T-helper 22 cell (primary cell): ENCODE data around the gene BCAS3.
"Not testable (repeated sequence)": the region's sequence is repeated elsewhere in the genome, so short reads cannot be mapped to it uniquely, and the experiment has no call there.

Experiments
- DNase-seq: peaks from one replicate; pipeline ENCODE4 v3.0.0-alpha.2; 2020; ENCODE audit warnings: low read depth

BCAS3 gene

DNA sequence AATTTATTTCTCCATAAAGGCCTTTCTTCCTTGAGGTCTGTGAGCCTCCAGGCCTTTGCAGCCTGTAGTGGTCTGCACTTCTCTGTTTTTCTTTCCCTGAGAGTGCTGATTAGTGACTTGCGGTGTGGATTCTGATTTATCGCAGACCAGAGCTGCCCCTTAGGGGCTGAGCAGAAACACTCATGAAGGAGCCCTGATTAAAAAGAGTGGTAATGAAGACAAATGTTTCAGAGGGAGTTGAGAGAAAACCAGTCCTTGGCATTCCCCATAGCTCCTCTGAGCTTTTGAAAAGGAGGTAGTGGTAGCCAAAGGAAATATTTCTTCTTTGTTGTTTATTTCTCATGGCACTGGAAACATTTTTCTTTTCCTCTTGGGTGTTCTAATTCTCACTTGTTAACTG, 453.9 kb downstream of the BCAS3 start:
- DNase-seq = no peak

DNA sequence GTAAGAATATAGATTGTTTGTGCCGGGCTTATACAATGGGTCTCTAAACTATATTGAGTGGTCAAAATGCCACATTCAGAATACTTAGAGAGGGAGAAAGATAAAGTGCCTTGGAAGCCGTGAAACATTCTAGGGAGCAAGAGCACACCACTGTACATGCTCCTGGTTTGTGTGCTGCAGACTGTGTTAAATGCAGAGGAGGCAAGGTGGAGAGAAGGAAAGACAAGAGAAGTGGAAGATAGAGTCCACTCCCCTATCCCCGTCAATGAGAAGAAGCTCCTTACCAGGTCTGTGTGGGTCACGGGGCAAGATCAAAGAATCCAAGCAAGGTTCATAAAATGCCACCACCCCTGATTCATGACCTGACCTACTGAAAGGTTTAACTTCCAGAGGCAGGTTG, 454.9 kb downstream of the BCAS3 start:
- no peak for DNase-seq

DNA sequence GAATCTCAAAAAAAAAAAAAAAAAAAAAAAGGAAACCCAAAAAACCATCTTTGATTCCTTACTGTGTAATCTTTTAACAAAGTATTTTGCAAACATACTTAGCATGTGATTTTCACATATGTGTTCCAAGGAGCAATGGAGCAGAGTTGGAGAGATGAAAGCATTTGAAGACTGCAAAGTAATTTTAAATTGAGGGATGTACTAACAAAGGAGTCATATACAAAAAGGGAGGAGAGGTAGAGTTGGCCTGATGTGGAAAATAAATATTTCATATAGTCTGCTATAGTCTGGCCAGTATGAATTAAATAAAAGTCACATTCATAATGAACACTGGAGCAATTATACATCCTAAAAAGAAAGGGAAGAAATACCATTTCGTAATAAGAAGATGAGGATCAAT, 456.2 kb downstream of the BCAS3 start:
- no peak for DNase-seq

DNA sequence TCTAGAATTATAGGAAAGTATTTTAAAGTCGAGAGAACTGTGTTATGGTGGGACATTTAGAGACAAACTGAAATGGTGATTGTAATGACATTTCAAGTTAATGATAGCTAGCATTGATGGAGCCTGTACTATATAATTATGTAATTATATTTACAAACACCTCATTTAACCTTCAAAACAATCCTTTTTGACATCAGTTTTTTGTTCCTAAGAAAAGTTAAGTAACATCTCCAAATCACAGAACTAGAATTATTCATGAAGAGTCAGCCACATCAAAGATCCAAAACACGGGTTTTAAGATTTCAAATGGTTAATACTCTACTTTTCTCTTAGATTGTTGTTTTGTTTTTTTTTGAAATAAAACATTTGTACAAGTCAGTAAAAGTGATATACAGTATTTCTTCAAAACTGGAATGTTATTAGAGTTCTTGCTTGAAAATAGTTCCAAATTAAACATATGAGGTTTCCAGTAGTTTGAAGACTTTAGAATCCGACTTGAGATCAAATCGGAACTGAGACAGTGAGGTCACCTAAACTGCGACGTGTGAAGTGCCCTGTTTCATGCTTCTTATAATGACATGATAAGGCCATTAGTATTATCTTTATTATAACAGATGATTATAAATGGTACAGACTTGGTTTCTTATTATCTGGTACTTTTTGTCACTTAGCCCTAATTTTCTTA, 457.0 kb downstream of the BCAS3 start:
- no peak for DNase-seq

DNA sequence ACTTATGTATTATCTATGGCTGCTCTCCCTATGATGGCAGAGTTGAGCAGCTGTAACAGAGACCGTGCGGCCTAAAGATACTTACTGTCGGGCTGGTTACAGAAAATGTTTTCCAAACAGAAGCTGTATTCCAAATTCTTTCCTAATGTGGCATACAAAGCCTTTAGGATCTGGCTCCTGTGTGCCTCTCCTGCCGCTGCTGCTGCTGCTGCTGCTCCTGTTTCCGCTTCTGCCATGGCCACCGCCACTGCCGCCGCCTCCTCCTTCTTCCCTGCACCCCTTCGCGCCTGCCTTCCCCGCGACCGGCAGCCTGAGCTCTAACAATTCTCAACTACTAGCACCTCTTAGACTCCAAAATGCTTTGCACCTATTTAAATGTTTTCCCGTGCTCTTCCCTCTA, 458.1 kb downstream of the BCAS3 start:
- DNase-seq = no peak

DNA sequence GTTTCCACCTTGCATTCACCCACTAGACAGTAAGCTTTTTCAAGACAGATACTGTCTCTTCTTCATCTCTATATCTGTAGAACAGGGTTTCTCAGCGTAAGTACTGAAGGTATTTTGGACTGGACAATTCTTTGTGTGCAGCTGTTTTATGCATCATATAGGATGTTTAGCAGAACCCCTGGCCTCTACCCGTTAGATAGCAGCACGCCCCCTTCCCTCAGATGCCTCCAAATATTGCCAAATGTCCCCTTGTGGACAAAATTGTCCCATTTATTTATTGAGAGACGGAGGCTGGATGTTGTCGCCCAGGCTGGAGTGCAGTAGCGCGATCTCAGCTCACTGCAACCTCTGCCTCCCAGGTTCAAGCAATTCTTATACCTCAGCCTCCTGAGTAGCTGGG, 458.6 kb downstream of the BCAS3 start:
- no peak for DNase-seq

DNA sequence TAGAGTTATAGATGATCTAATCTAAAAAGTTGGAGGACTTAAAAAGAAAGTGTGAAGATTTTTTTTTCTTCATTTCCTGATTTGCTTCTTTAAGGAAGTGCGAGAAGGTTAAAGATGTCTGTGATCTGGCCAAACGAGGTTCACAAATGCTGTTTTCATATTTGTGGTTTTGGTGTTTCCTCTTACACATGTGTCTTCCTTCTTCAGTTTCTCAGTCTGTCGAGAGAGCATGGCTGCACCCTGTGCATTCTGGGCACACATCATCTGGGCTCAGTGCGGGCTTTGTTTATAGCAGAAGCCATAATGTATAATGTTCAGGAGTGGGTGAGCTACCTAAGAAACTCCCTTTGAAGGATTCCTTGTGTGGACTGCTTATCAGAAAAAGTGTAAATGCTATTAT, 461.6 kb downstream of the BCAS3 start:
- peak; percentile 23 for DNase-seq

DNA sequence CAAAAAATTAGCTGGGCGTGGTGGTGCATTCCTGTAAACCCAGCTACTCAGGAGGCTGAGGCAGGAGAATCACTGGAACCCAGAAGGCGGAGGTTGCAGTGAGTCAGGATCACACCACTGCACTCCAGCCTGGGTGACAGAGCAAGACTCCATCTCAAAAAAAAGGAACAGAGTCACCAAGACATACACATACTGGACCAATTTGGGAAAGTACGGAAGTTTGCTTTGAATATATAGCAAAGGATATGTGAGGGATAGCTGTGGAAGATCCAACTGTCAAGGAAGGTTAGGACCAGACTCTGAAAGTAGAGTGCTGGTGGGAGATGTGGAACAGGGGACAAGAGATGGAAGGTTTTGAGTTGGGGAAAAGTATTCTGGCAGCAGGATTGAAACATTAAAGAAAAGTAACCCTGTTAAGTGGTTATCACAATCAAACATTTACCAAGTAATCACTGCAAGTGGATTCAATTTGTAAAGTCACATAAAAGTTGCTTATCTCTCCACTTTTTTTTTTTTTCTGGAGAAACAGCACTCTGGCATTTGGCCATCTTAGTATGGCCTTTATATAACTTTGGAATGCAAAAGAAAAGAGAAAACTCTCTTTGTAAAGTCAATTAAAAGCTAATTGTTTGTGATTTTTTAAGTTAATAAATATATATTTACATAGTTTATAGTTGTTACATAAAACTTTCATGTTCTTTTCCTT, 462.6 kb downstream of the BCAS3 start:
- DNase-seq = no peak

DNA sequence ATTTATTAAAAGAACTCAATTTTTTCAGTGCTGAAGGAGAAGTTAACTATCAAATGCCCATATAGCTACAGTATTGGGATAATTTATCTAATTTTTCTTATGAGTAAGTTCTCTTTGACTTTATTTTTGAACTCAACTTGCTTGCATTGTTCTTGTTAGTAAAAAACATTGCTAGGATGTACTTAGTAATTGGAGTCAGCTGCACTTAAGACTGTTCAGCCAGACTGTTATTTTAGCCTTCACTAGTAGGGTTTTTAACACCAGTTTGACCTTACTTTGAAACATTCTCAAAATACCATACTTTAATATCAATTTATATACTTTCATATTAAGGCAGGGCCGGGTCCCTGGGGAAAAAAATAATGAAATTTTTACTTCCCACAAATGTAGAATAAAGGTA, 465.4 kb downstream of the BCAS3 start:
- DNase-seq = no peak

DNA sequence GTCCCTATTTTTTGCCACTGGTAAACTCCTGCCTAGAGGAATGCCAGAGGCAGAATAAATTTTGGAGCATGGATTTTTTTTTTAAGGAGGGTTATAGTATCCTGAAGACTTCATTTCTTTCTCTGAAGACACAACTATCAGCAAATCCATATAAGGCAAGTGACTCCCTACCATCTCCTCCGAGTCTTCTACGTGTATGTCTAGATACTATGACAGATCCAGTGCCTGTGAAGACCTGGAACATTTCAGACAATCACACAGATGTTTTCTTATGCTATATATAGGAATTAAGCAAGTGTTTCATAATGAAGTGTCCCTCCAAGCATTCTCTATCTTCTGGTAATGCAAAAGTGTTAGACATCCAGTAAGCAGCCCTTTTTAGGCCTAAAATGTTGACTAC, 466.5 kb downstream of the BCAS3 start:
- DNase-seq = no peak

DNA sequence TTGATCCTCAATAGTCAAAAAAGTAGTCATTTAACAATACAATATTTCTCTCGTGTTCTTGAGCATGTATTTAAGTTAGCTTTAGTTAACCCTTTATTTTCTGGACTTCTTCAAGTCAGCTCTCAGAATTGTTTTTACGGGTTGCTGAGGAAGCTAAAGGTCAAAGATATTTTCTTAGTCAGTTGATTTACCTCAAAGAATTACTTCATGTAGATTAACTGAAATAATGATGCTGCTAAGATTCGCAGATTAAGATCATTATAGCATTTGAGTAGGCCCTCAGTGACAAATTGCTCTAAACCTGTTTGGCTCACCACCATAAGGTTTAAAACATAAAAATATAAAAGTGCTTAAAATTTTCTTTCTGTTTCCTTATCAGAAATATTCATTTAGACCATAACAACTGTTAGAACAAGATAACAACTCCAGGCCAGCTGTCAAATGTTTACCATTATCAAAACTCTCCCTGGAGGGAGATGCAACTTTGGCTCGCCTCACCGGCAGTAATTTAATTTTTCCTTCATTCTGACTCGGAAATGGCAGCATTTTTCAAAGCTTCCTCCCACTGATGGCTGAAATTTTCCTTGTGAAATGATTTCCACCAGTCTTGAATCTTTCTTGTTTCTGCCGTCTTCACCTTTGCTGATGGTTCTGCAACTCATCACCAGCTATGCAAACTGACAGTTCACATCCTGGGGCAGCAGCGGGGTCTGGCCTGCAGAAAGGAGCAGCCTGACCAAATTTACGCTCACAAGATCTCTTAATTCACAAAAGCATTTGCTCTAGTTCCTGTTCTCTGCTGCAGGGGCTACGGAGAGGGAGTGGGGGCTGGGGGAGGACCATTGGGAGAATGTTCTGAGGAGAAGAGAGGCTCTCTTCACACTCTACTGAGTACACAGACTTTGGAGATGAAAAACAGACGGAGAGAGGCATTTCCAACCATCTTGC, 467.2 kb downstream of the BCAS3 start:
- no peak for DNase-seq

DNA sequence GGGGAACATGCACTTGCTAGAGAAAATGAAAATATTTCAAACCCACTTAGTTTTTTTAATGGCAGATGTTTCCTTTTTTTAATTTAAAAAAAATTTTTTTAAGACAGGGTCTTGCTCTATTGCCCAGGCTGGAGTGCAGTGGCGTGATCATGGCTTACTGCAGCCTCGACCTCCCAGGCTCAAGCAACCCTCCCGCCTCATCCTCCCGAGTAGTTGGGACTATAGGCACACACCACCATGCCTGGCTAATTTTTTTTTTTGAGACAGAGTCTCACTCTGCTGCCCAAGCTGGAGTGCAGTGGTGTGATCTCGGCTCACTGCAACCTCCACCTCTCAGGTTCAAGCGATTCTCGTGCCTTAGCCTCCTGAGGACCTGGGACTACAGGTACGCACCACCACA, 469.2 kb downstream of the BCAS3 start:
- not testable (repeated sequence) for DNase-seq

DNA sequence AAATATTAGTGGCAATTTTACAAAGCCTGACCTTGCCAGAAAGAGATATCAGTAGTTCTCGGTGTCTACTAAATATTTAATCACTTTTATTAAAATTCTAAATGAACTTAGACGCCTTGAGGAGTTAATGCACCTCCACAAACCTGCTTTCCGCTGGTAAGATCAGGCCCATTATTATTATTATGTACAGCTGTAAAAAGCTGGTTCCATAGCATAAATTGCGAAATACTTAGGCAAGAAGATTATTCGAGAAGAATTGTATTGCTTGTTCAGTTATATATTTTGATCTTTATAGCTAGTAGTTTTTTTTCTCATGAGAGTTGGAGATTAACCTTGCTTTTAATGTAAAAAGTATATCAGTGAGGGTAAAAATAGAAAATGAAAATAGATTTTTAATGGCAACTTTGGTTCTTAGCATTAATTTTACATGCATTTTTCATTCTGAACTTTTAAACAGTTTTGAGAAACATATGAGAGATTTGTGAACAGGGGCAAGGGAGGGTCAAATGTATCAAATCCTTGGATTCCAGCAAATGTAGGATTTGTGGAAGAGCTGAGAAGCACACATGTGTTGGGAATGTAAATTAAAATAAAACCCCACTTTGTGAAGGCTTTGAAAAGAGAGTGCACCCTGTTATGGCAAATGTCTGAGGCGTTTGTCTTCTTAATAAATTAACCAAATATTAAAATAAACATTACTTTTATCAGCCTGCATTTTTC, 471.6 kb downstream of the BCAS3 start:
- no peak for DNase-seq

DNA sequence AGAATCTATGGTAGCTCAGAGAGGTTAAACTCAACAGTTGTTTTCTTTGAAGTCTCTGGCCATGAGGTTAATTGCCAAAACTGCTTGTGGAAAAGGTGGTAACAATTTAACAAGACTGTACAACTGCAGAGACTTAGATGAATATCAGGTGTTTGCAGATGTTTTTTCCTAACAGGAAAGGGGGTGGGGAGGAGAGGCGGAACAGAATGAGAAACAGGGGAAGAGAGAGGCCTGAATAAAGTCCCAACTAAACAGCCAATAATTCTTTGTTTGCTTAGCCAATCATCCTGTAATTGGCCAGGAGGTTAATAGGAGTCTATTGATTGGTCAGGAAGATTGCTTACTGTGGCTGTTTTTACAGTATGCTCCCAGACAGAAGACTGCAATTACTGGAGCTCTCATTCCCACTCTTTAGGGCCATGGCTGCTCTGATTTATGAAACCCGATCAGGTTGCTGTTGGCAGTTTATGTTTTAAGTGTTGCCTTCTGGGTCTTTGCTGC, 472.3 kb downstream of the BCAS3 start:
- DNase-seq = no peak

DNA sequence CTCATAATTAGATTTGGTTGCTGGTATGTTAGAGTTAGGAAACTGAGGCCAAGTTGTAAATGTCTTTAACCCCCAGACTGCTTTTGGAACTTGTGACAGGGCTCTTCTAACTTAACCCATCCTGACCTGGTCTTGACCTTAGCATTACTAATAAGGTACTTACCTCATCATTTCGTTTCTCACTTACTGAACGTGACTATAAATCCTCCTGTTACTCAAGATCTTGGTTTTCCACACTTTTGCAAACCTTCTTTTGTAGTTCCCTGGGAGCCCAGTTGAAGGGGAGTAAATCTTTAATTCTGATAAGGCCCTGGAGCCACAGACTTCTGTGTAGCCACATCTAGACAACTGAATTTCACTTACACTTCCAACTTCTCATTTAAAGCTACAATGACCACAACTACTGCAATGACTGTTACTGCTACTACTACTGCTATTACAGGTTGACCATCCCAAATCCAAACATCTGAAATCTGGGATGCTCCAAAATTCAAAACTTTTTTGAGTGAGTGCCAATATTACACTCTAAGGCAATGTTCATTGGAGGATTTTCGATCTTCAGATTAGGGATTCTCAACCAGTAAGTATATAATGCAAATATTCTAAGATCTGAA, 473.1 kb downstream of the BCAS3 start:
- no peak for DNase-seq

DNA sequence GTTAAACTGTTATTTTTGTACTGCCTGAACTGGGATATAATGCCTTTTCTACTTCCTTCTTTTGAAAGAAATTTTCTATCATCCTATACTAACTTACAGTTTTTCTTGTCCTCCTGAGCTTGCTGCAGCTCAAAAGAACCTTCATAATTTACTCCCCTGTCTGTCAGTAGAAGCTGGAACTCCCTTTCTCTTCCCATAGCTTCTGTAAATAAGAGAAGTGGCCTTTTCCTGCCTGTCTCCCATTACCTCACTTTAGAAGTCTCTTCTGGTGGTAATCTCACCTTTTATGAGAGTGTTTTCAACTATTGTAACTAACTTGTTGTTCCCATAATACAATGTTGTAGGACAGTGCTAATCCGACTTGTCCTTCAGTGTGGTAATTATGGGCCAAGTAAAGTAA, 475.2 kb downstream of the BCAS3 start:
- DNase-seq = no peak

DNA sequence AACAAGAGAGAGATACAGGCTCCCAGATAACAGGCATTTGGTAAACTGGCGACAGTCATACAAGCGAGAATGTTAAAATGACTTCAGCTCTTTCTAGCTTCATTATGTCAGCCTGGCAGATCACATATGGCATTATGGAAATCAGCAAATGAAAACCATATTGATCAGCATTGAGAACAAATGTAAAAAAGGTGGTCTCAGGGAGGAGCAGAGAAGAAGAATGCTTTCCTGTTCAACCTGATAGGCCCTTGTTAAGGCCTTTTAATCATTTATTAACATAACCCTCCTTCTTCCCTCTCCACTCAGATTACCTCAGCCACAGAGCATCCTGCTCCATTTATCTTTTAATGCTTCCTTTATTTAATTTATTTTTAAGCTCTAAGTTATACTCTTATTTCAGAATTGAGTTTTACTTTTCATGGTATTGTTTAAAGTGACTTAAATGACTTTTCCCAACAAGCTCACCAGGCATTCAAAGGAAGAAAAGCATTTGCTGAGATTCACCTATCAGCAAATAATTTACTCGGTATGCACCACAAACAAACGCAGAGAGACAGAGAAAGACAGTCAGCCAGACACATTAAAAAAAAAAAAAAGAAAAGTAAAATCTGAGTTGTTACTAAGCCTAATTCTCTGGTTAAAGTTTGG, 478.1 kb downstream of the BCAS3 start:
- no peak for DNase-seq

DNA sequence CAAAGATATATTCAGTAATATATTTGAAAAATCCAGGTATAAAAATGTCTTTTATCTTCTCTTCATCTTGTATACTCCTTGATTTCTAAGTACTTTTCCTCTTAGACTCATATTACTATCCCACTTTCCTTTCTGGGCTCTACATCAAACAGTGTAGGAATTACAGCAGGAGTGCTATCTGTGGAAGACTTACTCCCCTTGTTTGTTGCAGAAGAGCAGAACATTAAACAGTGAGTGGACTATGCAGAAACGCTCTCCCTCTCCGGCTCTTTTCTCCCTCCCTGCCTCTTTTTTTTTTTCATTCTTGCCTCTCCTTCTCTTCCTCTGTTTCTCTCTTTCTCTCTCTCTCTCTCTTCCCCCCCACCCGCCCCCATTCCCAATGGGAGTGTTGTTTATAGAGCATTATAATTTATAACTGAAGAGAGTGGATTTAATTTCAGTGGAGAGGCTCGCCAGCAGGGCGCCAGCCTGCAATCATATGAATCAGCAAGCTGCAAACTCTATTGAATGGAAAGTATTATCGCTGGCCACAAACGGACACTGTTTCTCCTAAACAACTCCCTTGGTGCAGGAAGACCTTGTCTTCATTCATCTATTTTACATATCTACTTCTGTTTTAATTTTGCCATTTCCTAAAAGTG, 479.7 kb downstream of the BCAS3 start:
- DNase-seq = no peak

DNA sequence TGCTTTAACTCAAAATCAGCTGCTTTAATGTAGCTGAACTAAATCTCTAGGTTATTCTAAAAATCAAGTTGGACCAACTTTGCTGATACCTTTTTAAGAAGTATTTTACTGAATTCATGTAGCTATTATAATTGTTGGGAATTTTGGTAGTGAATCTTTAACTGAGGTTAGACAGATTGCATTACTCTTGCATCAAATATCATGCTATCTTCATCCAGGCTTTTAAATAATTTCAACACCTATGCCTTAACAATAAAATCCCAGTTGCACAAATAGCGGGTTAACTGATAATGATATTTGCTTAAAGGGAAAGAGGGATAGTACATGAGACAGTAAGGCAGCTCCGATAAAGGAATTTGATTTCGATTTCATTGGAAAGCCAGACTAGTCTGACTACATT, 480.7 kb downstream of the BCAS3 start:
- no peak for DNase-seq

DNA sequence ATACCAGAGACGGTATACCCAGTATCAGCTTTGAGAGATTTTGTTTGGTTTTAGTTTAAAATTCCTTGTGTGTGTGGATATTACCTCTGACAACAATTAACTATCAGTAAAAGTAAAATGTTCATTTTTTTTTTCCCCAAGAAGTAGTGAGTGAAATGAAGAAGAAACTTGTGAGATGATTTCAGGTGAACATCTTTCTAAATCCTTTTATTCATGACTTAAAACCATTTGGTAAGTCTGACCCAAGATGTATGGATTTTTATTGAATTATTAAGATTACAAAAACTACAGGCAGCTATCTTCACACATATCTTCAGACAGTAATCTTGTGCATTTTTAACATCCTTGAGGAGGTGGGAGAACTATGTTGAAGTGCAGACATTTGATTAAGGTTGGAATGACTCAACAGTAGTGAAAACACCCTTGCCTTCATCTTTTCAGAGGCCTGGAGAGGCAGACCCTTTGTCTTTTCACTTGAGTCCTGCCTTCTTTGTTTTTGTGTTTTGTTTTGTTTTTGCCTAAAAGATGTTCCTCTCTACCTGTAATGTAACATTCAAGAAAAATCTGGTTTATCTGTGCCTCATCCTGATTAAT, 481.7 kb downstream of the BCAS3 start:
- no peak for DNase-seq
